Gastrocnemius medialis (tissue), 4 donors: ENCODE results near the gene TSPAN9. TPM values are rescaled to one million over a fixed set of nuclear protein-coding genes. Genes with fewer than 3 reads are reported as not detected.

ENCODE experiments used
- ATAC-seq, 2 donors: fragments of 150-250 bp; one replicate each; pipeline ENCODE4 v1.9.1; 2016
- DNase-seq, 2 donors: peaks; one replicate each; pipeline ENCODE4 v3.0.0-alpha.2; 2019
- H3K27ac ChIP-seq, 4 donors: fragments of 200-600 bp; sonication (generic); 1 replicate in 1 of 4; 2 replicates in 3 of 4; pipeline ENCODE4 v1.5.1; 2016 to 2018; ENCODE audit warnings: mild to moderate bottlenecking in 2 of 4, moderate library complexity in 1 of 4
- H3K27me3 ChIP-seq, 3 donors: fragments of 200-600 bp; sonication (generic) in 2 of 3; 1 replicate in 1 of 3; 2 replicates in 2 of 3; pipeline versions ENCODE4 v1.5.1 to v1.6.0; 2016 to 2019; ENCODE audit warnings: mild to moderate bottlenecking in 1 of 3, moderate library complexity in 1 of 3
- H3K36me3 ChIP-seq, 2 donors: fragments of 200-600 bp; sonication (generic) in 1 of 2; one replicate each; pipeline ENCODE4 v1.5.1; 2017 to 2018
- H3K4me1 ChIP-seq, 2 donors: fragments of 200-600 bp; sonication (generic) in 1 of 2; one replicate each; pipeline ENCODE4 v1.5.1; 2016 to 2017; ENCODE audit warnings: mild to moderate bottlenecking in 2 of 2
- H3K4me3 ChIP-seq, 4 donors: fragments of 200-600 bp; sonication (generic) in 3 of 4; 1 replicate in 1 of 4; 2 replicates in 3 of 4; pipeline ENCODE4 v1.5.1; 2016 to 2019; ENCODE audit warnings: mild to moderate bottlenecking in 2 of 4
- H3K9me3 ChIP-seq, 3 donors: fragments of 200-600 bp; sonication (generic) in 2 of 3; 1 replicate in 1 of 3; 2 replicates in 2 of 3; pipeline ENCODE4 v1.5.1; 2016 to 2019
- CTCF ChIP-seq, 5 experiments: fragments of 450-650 bp in 3 of 5; fragments of 200-600 bp in 2 of 5; sonication (generic) in 2 of 5; IDR thresholded peaks in 4 of 5; conservative IDR thresholded peaks in 1 of 5; 1 replicate in 4 of 5; 2 replicates in 1 of 5; pipeline ENCODE4 v1.5.1; 2016 to 2019; ENCODE audit warnings: antibody characterized with exemption in 5 of 5, mild to moderate bottlenecking in 3 of 5, moderate library complexity in 3 of 5
- POLR2A ChIP-seq, 2 donors: fragments of 450-650 bp; IDR thresholded peaks; one replicate each; pipeline ENCODE4 v1.6.1; 2017; ENCODE audit warnings: antibody characterized with exemption in 2 of 2, mild to moderate bottlenecking in 2 of 2, moderate library complexity in 2 of 2
- in situ Hi-C, 4 donors: fragments of 200-750 bp; cut with MboI; loops; one replicate each; pipeline versions ENCODE4 v1.15.0 to v1.8.0; 2017; ENCODE audit warnings: low sequenced_read_pairs in 4 of 4
- intact Hi-C: fragments of 100-400 bp; cut with DNase I; formaldehyde crosslinking; loops from one replicate; pipeline ENCODE4 v1.15.1; 2023; ENCODE audit warnings: low total_unique reads
- total RNA-seq, 4 donors: library from RNA; depleted of rRNA; stranded (reverse); fragments of >200 nt; gene quantifications; one replicate each; pipeline versions ENCODE4 v1.1.0 to v1.2.3, GENCODE V29; 2016

Gene TSPAN9
- total RNA-seq, 4 donors from 2014 or later: 4.7 to 9.4 (median 7.4) TPM

- in situ Hi-C loops: no loop called here
- H3K27ac ChIP-seq: peak overlapping the region in 3 of 4 donors; percentile 33 to 48 (median 39)
- TF ChIP-seq POLR2A (IDR thresholded peaks at IDR 0.05) (no peak), CTCF (IDR thresholded peaks at IDR 0.05 in 4 of 5, conservative IDR thresholded peaks at IDR 0.05 in 1 of 5) (no peak)
- H3K4me1 ChIP-seq: peaks cover 27 to 46% of the 10 kb centered on the region in 2 donors
- no peaks in the 10 kb centered on the region for H3K36me3 ChIP-seq
- peak in 1 of 2 donors; percentile 17 for DNase-seq
- no peaks in the 10 kb centered on the region for H3K9me3 ChIP-seq
- intact Hi-C loops: no loop called here
- no peak overlapping the region for H3K4me3 ChIP-seq
- H3K27me3 ChIP-seq: no peaks in the 10 kb centered on the region
- no peak for ATAC-seq
These were observed 74.9 kb downstream of the TSPAN9 start for GRCh38 chr12:3152011-3152511.

- in situ Hi-C loops (no loop called here), intact Hi-C loops (no loop called here)
- Histone ChIP-seq H3K36me3 (no peaks in the 10 kb centered on the region), H3K4me1 (peaks cover 27 to 46% of the 10 kb centered on the region in 2 donors), H3K27ac (peak overlapping the region in 2 of 4 donors; percentile 39 to 48), H3K27me3 (no peaks in the 10 kb centered on the region), H3K9me3 (no peaks in the 10 kb centered on the region), H3K4me3 (no peak overlapping the region)
- DNase-seq: no peak
- no peak for ATAC-seq
- TF ChIP-seq CTCF (IDR thresholded peaks at IDR 0.05 in 4 of 5, conservative IDR thresholded peaks at IDR 0.05 in 1 of 5) (no peak), POLR2A (IDR thresholded peaks at IDR 0.05) (no peak)
These were observed 75.7 kb downstream of the TSPAN9 start for GRCh38 chr12:3152892-3153291.

- no peaks in the 10 kb centered on the region for H3K36me3 ChIP-seq
- H3K9me3 ChIP-seq: no peaks in the 10 kb centered on the region
- no peak for DNase-seq
- in situ Hi-C loops: no loop called here
- no peak for ATAC-seq
- H3K27ac ChIP-seq: no peak overlapping the region
- H3K4me3 ChIP-seq: no peak overlapping the region
- TF ChIP-seq CTCF (IDR thresholded peaks at IDR 0.05 in 4 of 5, conservative IDR thresholded peaks at IDR 0.05 in 1 of 5): no peak
- no peaks in the 10 kb centered on the region for H3K27me3 ChIP-seq
- intact Hi-C loops: no loop called here
- peaks cover 27 to 36% of the 10 kb centered on the region in 2 donors for H3K4me1 ChIP-seq
These were observed 76.8 kb downstream of the TSPAN9 start for GRCh38 chr12:3154006-3154405.

GRCh38 chr12:3155702-3156370 lies 78.7 kb downstream of the TSPAN9 start:
- H3K9me3 ChIP-seq: no peaks in the 10 kb centered on the region
- TF ChIP-seq CTCF (IDR thresholded peaks at IDR 0.05 in 4 of 5, conservative IDR thresholded peaks at IDR 0.05 in 1 of 5) (no peak), POLR2A (IDR thresholded peaks at IDR 0.05) (no peak)
- intact Hi-C loops: no loop called here
- H3K36me3 ChIP-seq: no peaks in the 10 kb centered on the region
- no peak overlapping the region for H3K27ac ChIP-seq
- ATAC-seq (no peak), DNase-seq (no peak)
- H3K4me1 ChIP-seq: peaks cover 8 to 20% of the 10 kb centered on the region in 2 donors
- H3K27me3 ChIP-seq: no peaks in the 10 kb centered on the region
- no peak overlapping the region for H3K4me3 ChIP-seq
- in situ Hi-C loops: no loop called here
